Thyroid gland (tissue), 4 donors: ENCODE data around the gene FKBP3.

Experiments
- POLR2A ChIP-seq, 2 donors: fragments of 450-650 bp; IDR thresholded peaks; one replicate each; pipeline ENCODE4 v1.6.1; 2017; ENCODE audit warnings: antibody characterized with exemption in 2 of 2, mild to moderate bottlenecking in 2 of 2, moderate library complexity in 1 of 2
- TF ChIP-seq, protein P1 (sequence below), 6 experiments: fragments of 200-600 bp in 3 of 6; fragments of 450-650 bp in 3 of 6; sonication (generic) in 3 of 6; IDR thresholded peaks; one replicate each; pipeline ENCODE4 v1.5.1; 2016 to 2019; ENCODE audit warnings: antibody characterized with exemption in 6 of 6, mild to moderate bottlenecking in 2 of 6, inconsistent platforms in 1 of 6, moderate library complexity in 1 of 6

DNA sequence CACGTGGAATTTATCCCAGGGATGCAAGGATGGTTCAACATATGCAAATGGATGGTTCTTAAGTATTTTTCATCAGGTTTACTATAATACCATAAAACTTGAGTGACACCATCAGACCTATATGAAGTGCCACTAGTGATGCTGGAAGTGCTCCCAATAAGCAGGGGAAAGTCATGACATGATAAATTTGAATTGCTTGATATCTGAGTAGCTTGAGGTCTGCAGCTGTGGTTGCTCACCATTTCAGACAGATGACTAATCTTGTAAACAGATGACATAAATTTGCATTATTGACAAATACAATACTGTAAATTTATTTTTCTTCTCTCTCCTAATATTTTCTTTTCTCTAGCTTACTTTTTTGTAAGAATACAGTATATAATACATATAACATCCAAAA lies 64.1 kb downstream of the FKBP3 start:
- TF ChIP-seq POLR2A (IDR thresholded peaks at IDR 0.05) = no peak
- TF ChIP-seq, protein P1, sequence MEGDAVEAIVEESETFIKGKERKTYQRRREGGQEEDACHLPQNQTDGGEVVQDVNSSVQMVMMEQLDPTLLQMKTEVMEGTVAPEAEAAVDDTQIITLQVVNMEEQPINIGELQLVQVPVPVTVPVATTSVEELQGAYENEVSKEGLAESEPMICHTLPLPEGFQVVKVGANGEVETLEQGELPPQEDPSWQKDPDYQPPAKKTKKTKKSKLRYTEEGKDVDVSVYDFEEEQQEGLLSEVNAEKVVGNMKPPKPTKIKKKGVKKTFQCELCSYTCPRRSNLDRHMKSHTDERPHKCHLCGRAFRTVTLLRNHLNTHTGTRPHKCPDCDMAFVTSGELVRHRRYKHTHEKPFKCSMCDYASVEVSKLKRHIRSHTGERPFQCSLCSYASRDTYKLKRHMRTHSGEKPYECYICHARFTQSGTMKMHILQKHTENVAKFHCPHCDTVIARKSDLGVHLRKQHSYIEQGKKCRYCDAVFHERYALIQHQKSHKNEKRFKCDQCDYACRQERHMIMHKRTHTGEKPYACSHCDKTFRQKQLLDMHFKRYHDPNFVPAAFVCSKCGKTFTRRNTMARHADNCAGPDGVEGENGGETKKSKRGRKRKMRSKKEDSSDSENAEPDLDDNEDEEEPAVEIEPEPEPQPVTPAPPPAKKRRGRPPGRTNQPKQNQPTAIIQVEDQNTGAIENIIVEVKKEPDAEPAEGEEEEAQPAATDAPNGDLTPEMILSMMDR (IDR thresholded peaks at IDR 0.05) = no peak
